Lung (tissue), 12 donors: Measurements from ENCODE around the gene GAST. TPM values are rescaled to one million over a fixed set of nuclear protein-coding genes. Genes with fewer than 3 reads are reported as not detected.

Experiments used
- ATAC-seq: fragments of 200-7000 bp; cut with Tn5 transposase; one replicate; pipeline ENCODE4 v1.9.1; 2020; ENCODE audit warnings: moderate number of reproducible peaks; ENCODE audit not compliant: insufficient read depth, low FRiP score
- DNase-seq, 3 donors: peaks; one replicate each; pipeline ENCODE4 v3.0.0-alpha.2; 2013 to 2017
- H3K27ac ChIP-seq, 2 donors: one replicate each; pipeline ENCODE4 v1.5.1; 2013; ENCODE audit warnings: mild to moderate bottlenecking in 2 of 2, moderate library complexity in 2 of 2, control low read depth in 1 of 2, inconsistent platforms in 1 of 2, low read depth in 1 of 2, low read length in 1 of 2
- H3K27me3 ChIP-seq, 3 donors: one replicate each; pipeline ENCODE4 v1.5.1; 2013; ENCODE audit warnings: low read length in 2 of 3; ENCODE audit not compliant: control insufficient read depth in 3 of 3, insufficient read depth in 3 of 3
- H3K36me3 ChIP-seq, 4 donors: one replicate each; pipeline ENCODE4 v1.5.1; 2013; ENCODE audit warnings: low read length in 4 of 4, mild to moderate bottlenecking in 1 of 4, moderate library complexity in 1 of 4; ENCODE audit not compliant: control insufficient read depth in 4 of 4, insufficient read depth in 4 of 4
- H3K4me1 ChIP-seq, 5 donors: one replicate each; pipeline ENCODE4 v1.5.1; 2013; ENCODE audit warnings: low read length in 5 of 5, mild to moderate bottlenecking in 2 of 5, moderate library complexity in 1 of 5; ENCODE audit not compliant: control insufficient read depth in 5 of 5, insufficient read depth in 5 of 5
- H3K4me3 ChIP-seq: one replicate; pipeline ENCODE4 v1.5.1; 2013; ENCODE audit warnings: mild to moderate bottlenecking, control low read depth, moderate library complexity
- H3K9ac ChIP-seq, 2 donors: one replicate each; pipeline ENCODE4 v1.5.1; 2013; ENCODE audit warnings: low read length in 2 of 2, control low read depth in 1 of 2; ENCODE audit not compliant: insufficient read depth in 1 of 2
- H3K9me3 ChIP-seq, 4 donors: one replicate each; pipeline ENCODE4 v1.5.1; 2013; ENCODE audit warnings: low read length in 3 of 4, mild to moderate bottlenecking in 1 of 4, moderate library complexity in 1 of 4; ENCODE audit not compliant: control insufficient read depth in 4 of 4, insufficient read depth in 3 of 4
- CTCF ChIP-seq: IDR thresholded peaks from 2 replicates; pipeline ENCODE4 v1.5.1; 2012; ENCODE audit warnings: mild to moderate bottlenecking; ENCODE audit errors: control extremely low read depth, extremely low read depth
- WGBS, 2 donors: extraction: QIAGEN DNeasy Blood & Tissue Kit; methylation state at CpG; one replicate each; pipeline ENCODE4 v1.1.7; 2013; 5-methylcytosine and 5-hydroxymethylcytosine counted together
- polyA plus RNA-seq, 2 donors: library from polyadenylated mRNA; stranded (reverse); fragments of 200-250 nt; gene quantifications; one replicate each; pipeline ENCODE4 v1.2.1, GENCODE V29; 2013
- total RNA-seq, 2 donors: library from RNA; depleted of rRNA in 1 of 2; stranded (reverse); fragments of >200 nt in 1 of 2; gene quantifications; one replicate each; pipeline ENCODE4 v1.2.1, GENCODE V29; 2014 to 2021
- donor health status: control.
- donor health status: control.
- donor health status: Bipolar disorder and iron deficiency.
- donor health status: healthy.
- donor health status: DM: yes; HTN: yes; CAD: no.

The GAST gene
- total and polyA plus RNA-seq, 4 donors, result not detected

GRCh38 chr17:41735744-41736143 is 23.6 kb downstream of the GAST start:
- H3K9ac ChIP-seq, result no peak overlapping the region
- no peak for DNase-seq
- H3K27me3 ChIP-seq, result peaks cover 0 to 55% (median 54%) of the 10 kb centered on the region in 3 donors
- no peak overlapping the region for H3K4me3 ChIP-seq
- H3K4me1 ChIP-seq, result peaks cover 0 to 16% (median 5%) of the 10 kb centered on the region in 5 donors
- ATAC-seq, result no peak
- H3K36me3 ChIP-seq, result no peaks in the 10 kb centered on the region
- no peak for TF ChIP-seq CTCF
- H3K27ac ChIP-seq, result no peak overlapping the region
- WGBS, 2 donors, result 86 to 96% methylated on average over 4 of the region's 4 CpGs
- H3K9me3 ChIP-seq, result no peaks in the 10 kb centered on the region

GRCh38 chr17:41736983-41737679 is 25.0 kb downstream of the GAST start:
- ATAC-seq (no peak), DNase-seq (no peak)
- no peak for TF ChIP-seq CTCF
- Histone ChIP-seq H3K36me3 (no peaks in the 10 kb centered on the region), H3K9ac (no peak overlapping the region), H3K9me3 (no peaks in the 10 kb centered on the region), H3K27me3 (peaks cover 0 to 47% (median 43%) of the 10 kb centered on the region in 3 donors), H3K27ac (no peak overlapping the region), H3K4me1 (peaks cover 0 to 16% (median 5%) of the 10 kb centered on the region in 5 donors), H3K4me3 (no peak overlapping the region)
- 67 to 74% methylated on average over 17 of the region's 17 CpGs for WGBS, 2 donors

GRCh38 chr17:41737680-41738023 is 25.5 kb downstream of the GAST start:
- Histone ChIP-seq H3K27ac (no peak overlapping the region), H3K4me3 (no peak overlapping the region), H3K27me3 (peaks cover 0 to 43% (median 38%) of the 10 kb centered on the region in 3 donors), H3K4me1 (peaks cover 0 to 16% (median 5%) of the 10 kb centered on the region in 5 donors), H3K36me3 (no peaks in the 10 kb centered on the region), H3K9me3 (no peaks in the 10 kb centered on the region), H3K9ac (no peak overlapping the region)
- 32 to 44% methylated on average over 5 of the region's 5 CpGs for WGBS, 2 donors
- TF ChIP-seq CTCF, result no peak
- ATAC-seq (no peak), DNase-seq (no peak)
